Measurements from ENCODE around the gene MICAL3. TPM values are rescaled to one million over a fixed set of nuclear protein-coding genes. Genes with fewer than 3 reads are reported as not detected.

The MICAL3 gene
- polyA plus RNA-seq, 3 donors: 0.23 to 0.84 TPM; not detected in 1

DNA sequence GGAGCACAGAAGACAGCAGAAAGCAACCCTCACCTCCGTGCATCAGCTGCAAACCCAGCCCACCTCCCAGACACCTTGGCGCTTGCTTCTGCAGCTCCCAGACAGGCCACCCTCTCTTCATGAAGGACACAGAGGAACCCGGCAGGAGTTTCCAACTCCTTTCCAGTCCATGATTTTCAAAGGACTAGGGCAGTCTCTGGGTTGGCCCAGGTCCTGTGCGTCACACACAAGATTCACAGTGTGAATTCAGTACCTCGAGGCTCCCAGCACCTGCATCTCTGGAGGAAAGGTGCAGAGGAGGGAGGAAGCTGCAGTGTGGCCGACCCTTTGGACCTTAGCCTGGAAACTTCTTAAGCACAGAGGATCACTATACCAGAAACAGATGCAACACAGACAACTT is 189.1 kb downstream of the MICAL3 start:
- Mint-ChIP-seq H3K4me1 (no peaks in the 10 kb centered on the region), H3K4me3 (no peak overlapping the region), H3K36me3 (no peaks in the 10 kb centered on the region), H3K9me3 (no peaks in the 10 kb centered on the region), H3K27me3 (ENCODE audit: low read depth in 3 of 3) (peaks cover 0 to 4% (median 0%) of the 10 kb centered on the region in 3 donors), H3K27ac (no peak overlapping the region)
- Histone ChIP-seq H3K79me2 (ENCODE audit: insufficient read depth, low read length) (no peaks in the 10 kb centered on the region), H3K27ac (ENCODE audit: low read depth in 1 of 2, low read length in 2 of 2) (no peak overlapping the region), H3K9me3 (replicated peaks in 1 of 2; ENCODE audit: control insufficient read depth in 1 of 2, insufficient read depth in 1 of 2, low read length in 2 of 2) (no peaks in the 10 kb centered on the region), H3K4me1 (ENCODE audit: control insufficient read depth in 1 of 2, insufficient read depth in 2 of 2, low read length in 2 of 2) (no peaks in the 10 kb centered on the region), H3K4me3 (replicated peaks in 1 of 3; ENCODE audit: low read depth in 2 of 3, low read length in 3 of 3) (no peak overlapping the region), H2AFZ (ENCODE audit: insufficient read depth, low read depth, low read length, poor library complexity, severe bottlenecking) (no peak overlapping the region), H4K20me1 (ENCODE audit: insufficient read depth, low read length) (no peaks in the 10 kb centered on the region), H3K36me3 (replicated peaks in 1 of 2; ENCODE audit: control insufficient read depth in 1 of 2, insufficient read depth in 2 of 2, low read length in 2 of 2) (no peaks in the 10 kb centered on the region), H3K4me2 (replicated peaks; ENCODE audit: extremely low read depth, low read length, poor library complexity, severe bottlenecking) (no peak overlapping the region), H3K9ac (ENCODE audit: insufficient read depth, low read length, poor library complexity, severe bottlenecking) (no peak overlapping the region), H3K27me3 (ENCODE audit: control insufficient read depth in 2 of 2, insufficient read depth in 2 of 2, low read length in 2 of 2) (no peaks in the 10 kb centered on the region)
- TF ChIP-seq, protein P1, sequence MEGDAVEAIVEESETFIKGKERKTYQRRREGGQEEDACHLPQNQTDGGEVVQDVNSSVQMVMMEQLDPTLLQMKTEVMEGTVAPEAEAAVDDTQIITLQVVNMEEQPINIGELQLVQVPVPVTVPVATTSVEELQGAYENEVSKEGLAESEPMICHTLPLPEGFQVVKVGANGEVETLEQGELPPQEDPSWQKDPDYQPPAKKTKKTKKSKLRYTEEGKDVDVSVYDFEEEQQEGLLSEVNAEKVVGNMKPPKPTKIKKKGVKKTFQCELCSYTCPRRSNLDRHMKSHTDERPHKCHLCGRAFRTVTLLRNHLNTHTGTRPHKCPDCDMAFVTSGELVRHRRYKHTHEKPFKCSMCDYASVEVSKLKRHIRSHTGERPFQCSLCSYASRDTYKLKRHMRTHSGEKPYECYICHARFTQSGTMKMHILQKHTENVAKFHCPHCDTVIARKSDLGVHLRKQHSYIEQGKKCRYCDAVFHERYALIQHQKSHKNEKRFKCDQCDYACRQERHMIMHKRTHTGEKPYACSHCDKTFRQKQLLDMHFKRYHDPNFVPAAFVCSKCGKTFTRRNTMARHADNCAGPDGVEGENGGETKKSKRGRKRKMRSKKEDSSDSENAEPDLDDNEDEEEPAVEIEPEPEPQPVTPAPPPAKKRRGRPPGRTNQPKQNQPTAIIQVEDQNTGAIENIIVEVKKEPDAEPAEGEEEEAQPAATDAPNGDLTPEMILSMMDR (IDR thresholded peaks at IDR 0.05): no peak
- DNase-seq: no peak
- intact Hi-C loops (cut with micrococcal nuclease): no loop called here
- 88% methylated on average over 4 of the region's 6 CpGs for WGBS (ENCODE audit: insufficient coverage)

DNA sequence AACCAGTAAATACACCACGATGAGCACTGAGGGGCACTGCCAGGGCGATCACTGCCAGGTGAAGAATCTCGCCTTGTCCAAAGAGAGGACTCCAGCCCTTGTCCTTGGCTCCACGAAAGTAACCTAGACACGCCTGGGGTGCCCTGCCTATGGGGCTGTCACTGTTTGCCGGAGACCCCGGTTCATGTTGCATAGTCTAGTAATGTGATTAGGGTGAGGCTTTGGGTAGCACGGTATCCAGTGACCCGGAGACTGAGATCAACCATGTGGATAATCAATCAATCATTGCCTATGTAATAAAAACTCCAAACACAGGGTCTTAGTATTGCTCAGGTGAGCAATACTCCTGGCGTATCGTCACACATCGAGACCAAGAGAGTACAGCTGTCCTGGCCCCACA is 190.9 kb downstream of the MICAL3 start:
- Mint-ChIP-seq H3K4me3 (no peak overlapping the region), H3K27me3 (ENCODE audit: low read depth in 3 of 3) (peaks cover 0 to 4% (median 0%) of the 10 kb centered on the region in 3 donors), H3K36me3 (no peaks in the 10 kb centered on the region), H3K9me3 (no peaks in the 10 kb centered on the region), H3K27ac (no peak overlapping the region), H3K4me1 (no peaks in the 10 kb centered on the region)
- 97% methylated on average over 8 of the region's 12 CpGs for WGBS (ENCODE audit: insufficient coverage)
- no peaks in the 10 kb centered on the region for H3K9me3 ChIP-seq (replicated peaks in 1 of 2; ENCODE audit: control insufficient read depth in 1 of 2, insufficient read depth in 1 of 2, low read length in 2 of 2)
- no peaks in the 10 kb centered on the region for H4K20me1 ChIP-seq (ENCODE audit: insufficient read depth, low read length)
- TF ChIP-seq, protein P1 (IDR thresholded peaks at IDR 0.05): no peak
- H3K27ac ChIP-seq (ENCODE audit: low read depth in 1 of 2, low read length in 2 of 2): no peak overlapping the region
- no peaks in the 10 kb centered on the region for H3K36me3 ChIP-seq (replicated peaks in 1 of 2; ENCODE audit: control insufficient read depth in 1 of 2, insufficient read depth in 2 of 2, low read length in 2 of 2)
- H3K9ac ChIP-seq (ENCODE audit: insufficient read depth, low read length, poor library complexity, severe bottlenecking): no peak overlapping the region
- H3K79me2 ChIP-seq (ENCODE audit: insufficient read depth, low read length): no peaks in the 10 kb centered on the region
- no peaks in the 10 kb centered on the region for H3K27me3 ChIP-seq (ENCODE audit: control insufficient read depth in 2 of 2, insufficient read depth in 2 of 2, low read length in 2 of 2)
- H3K4me2 ChIP-seq (replicated peaks; ENCODE audit: extremely low read depth, low read length, poor library complexity, severe bottlenecking): no peak overlapping the region
- intact Hi-C loops (cut with micrococcal nuclease): no loop called here
- no peaks in the 10 kb centered on the region for H3K4me1 ChIP-seq (ENCODE audit: control insufficient read depth in 1 of 2, insufficient read depth in 2 of 2, low read length in 2 of 2)
- no peak overlapping the region for H2AFZ ChIP-seq (ENCODE audit: insufficient read depth, low read depth, low read length, poor library complexity, severe bottlenecking)
- no peak for DNase-seq
- H3K4me3 ChIP-seq (replicated peaks in 1 of 3; ENCODE audit: low read depth in 2 of 3, low read length in 3 of 3): no peak overlapping the region

All from CD14-positive monocyte (primary cell).